ENCODE results near the gene DLL4.
"Not testable (repeated sequence)": the region's sequence is repeated elsewhere in the genome, so short reads cannot be mapped to it uniquely, and the experiment has no call there.

The DLL4 gene

GRCh38 chr15:40960925-40961324 is 31.8 kb downstream of the DLL4 start:
- DNase-seq, result no peak

- not testable (repeated sequence) for DNase-seq
Measured at GRCh38 chr15:40961740-40962139, 32.6 kb downstream of the DLL4 start.

GRCh38 chr15:40962317-40962716 is 33.2 kb downstream of the DLL4 start:
- not testable (repeated sequence) for DNase-seq

- DNase-seq, result no peak
Measured at GRCh38 chr15:40963201-40963600, 34.1 kb downstream of the DLL4 start.

- DNase-seq, result no peak
Measured at GRCh38 chr15:40964006-40964405, 34.9 kb downstream of the DLL4 start.

- no peak for DNase-seq
Measured at GRCh38 chr15:40964634-40965033, 35.5 kb downstream of the DLL4 start.

- no peak for DNase-seq
Measured at GRCh38 chr15:40968290-40969085, 39.3 kb downstream of the DLL4 start.

- no peak for DNase-seq
Measured at GRCh38 chr15:40969363-40969762, 40.2 kb downstream of the DLL4 start.

- no peak for DNase-seq
Measured at GRCh38 chr15:40974879-40975278, 45.7 kb downstream of the DLL4 start.

- no peak for DNase-seq
Measured at GRCh38 chr15:40976819-40977218, 47.7 kb downstream of the DLL4 start.

- no peak for DNase-seq
Measured at GRCh38 chr15:40978141-40978540, 49.0 kb downstream of the DLL4 start.

- DNase-seq, result no peak
Measured at GRCh38 chr15:40978562-40978961, 49.4 kb downstream of the DLL4 start.

GRCh38 chr15:40981186-40981585 is 52.0 kb downstream of the DLL4 start:
- no peak for DNase-seq

GRCh38 chr15:40982855-40983254 is 53.7 kb downstream of the DLL4 start:
- no peak for DNase-seq

GRCh38 chr15:40984406-40984805 is 55.3 kb downstream of the DLL4 start:
- DNase-seq, result no peak

- DNase-seq, result no peak
Measured at GRCh38 chr15:40984964-40985363, 55.8 kb downstream of the DLL4 start.

GRCh38 chr15:40985541-40986330 is 56.6 kb downstream of the DLL4 start:
- no peak for DNase-seq

- DNase-seq, result no peak
Measured at GRCh38 chr15:40986820-40987219, 57.7 kb downstream of the DLL4 start.

- no peak for DNase-seq
Measured at GRCh38 chr15:40988156-40988555, 59.0 kb downstream of the DLL4 start.

Measured in SHP77 (cell line).